Fibroblast of peridontal ligament (primary cell): ENCODE results near the gene USP17L22.
"Not testable (repeated sequence)": the region's sequence is repeated elsewhere in the genome, so short reads cannot be mapped to it uniquely, and the experiment has no call there.

Source experiments
- DNase-seq: peaks from one replicate; pipeline ENCODE4 v3.0.0-alpha.2; 2010; ENCODE audit errors: extremely low read depth

USP17L22 gene

GRCh38 chr4:9267319-9267718, at the start of gene USP17L22:
Gene USP17L22 (plus strand): TSS chr4:9267619. CDS start chr4:9267619, 0 bp downstream.
- not testable (repeated sequence) for DNase-seq

GRCh38 chr4:9219852-9220251, 47.6 kb upstream of the USP17L22 start, which contains the start of gene USP17L12:
Gene USP17L12 (plus strand): TSS chr4:9220152. CDS start chr4:9220152, 0 bp downstream.
- DNase-seq = not testable (repeated sequence)

GRCh38 chr4:9224596-9224995, 42.8 kb upstream of the USP17L22 start, which contains the start of gene USP17L13:
Gene USP17L13 (plus strand): TSS chr4:9224896. CDS start chr4:9224896, 0 bp downstream.
- not testable (repeated sequence) for DNase-seq

- not testable (repeated sequence) for DNase-seq
Observed at GRCh38 chr4:9230249-9230648, 37.2 kb upstream of the USP17L22 start.

- not testable (repeated sequence) for DNase-seq
Observed at GRCh38 chr4:9234085-9234484, 33.3 kb upstream of the USP17L22 start, which contains the start of gene USP17L15. Gene USP17L15 (plus strand): TSS chr4:9234385. CDS start chr4:9234385, 0 bp downstream.

- not testable (repeated sequence) for DNase-seq
Observed at GRCh38 chr4:9238461-9238860, 29.0 kb upstream of the USP17L22 start.

- not testable (repeated sequence) for DNase-seq
Observed at GRCh38 chr4:9243579-9243978, 23.8 kb upstream of the USP17L22 start, which contains the start of gene USP17L17. Gene USP17L17 (plus strand): TSS chr4:9243879. CDS start chr4:9243879, 0 bp downstream.

- DNase-seq = not testable (repeated sequence)
Observed at GRCh38 chr4:9247953-9248680, 19.3 kb upstream of the USP17L22 start, which contains the start of gene USP17L18. Gene USP17L18 (plus strand): TSS chr4:9248630. CDS start chr4:9248630, 0 bp downstream.

GRCh38 chr4:9253078-9253477, 14.3 kb upstream of the USP17L22 start, which contains the start of gene USP17L19:
Gene USP17L19 (plus strand): TSS chr4:9253378. CDS start chr4:9253378, 0 bp downstream.
- not testable (repeated sequence) for DNase-seq

GRCh38 chr4:9257824-9258223, 9.6 kb upstream of the USP17L22 start, which contains the start of gene USP17L20:
Gene USP17L20 (plus strand): TSS chr4:9258124. CDS start chr4:9258124, 0 bp downstream.
- DNase-seq = not testable (repeated sequence)

GRCh38 chr4:9262572-9262971, 4.8 kb upstream of the USP17L22 start, which contains the start of gene USP17L21:
Gene USP17L21 (plus strand): TSS chr4:9262872. CDS start chr4:9262872, 0 bp downstream.
- DNase-seq = not testable (repeated sequence)

- DNase-seq = not testable (repeated sequence)
Observed at GRCh38 chr4:9271719-9272118, 4.3 kb downstream of the USP17L22 start.
